Right lobe of liver (tissue), 4 donors: Measurements from ENCODE around the gene FOXQ1.

Source experiments
- CTCF ChIP-seq, 4 donors: fragments of 200-600 bp in 3 of 4; fragments of 450-650 bp in 1 of 4; IDR thresholded peaks; one replicate each; pipeline versions ENCODE4 v1.5.1 to v1.8.0; 2016 to 2022; ENCODE audit warnings: antibody characterized with exemption in 4 of 4, mild to moderate bottlenecking in 2 of 4
- POLR2A ChIP-seq: fragments of 450-650 bp; IDR thresholded peaks from one replicate; pipeline ENCODE4 v1.6.1; 2017; ENCODE audit warnings: antibody characterized with exemption, mild to moderate bottlenecking
- donor health status: DM: no; HTN: no; CAD: no.
- donor health status: DM: no; HTN: no; CAD: no.
- donor health status: DM: no; HTN: yes; CAD: no.

- TF ChIP-seq POLR2A (no peak), CTCF (IDR thresholded peaks at IDR 0.05) (no peak)
These were observed 23.6 kb downstream of the FOXQ1 start for GRCh38 chr6:1335367-1336037.
